ENCODE measurements around the gene TCP11. TPM values are rescaled to one million over a fixed set of nuclear protein-coding genes. Genes with fewer than 3 reads are reported as not detected.

TCP11 gene
- total RNA-seq, 2 experiments from 2014 or later: not detected

- ChIA-PET CTCF (no interaction called here), POLR2A (no interaction called here)
Observed at GRCh38 chr6:35174088-35174434, 32.9 kb upstream of the TCP11 start.

GRCh38 chr6:35173427-35174087, 32.4 kb upstream of the TCP11 start:
- CTCF ChIA-PET: interaction anchor here (1.1 kb wide), 1 partner anchor 27 kb away, joined by 3 read pairs; no protein-coding TSS in a partner anchor
- POLR2A ChIA-PET: no interaction called here

- ChIA-PET CTCF (interaction anchor here (1.1 kb wide), 1 partner anchor 26 kb away, joined by 3 read pairs; no protein-coding TSS in a partner anchor), POLR2A (no interaction called here)
Observed at GRCh38 chr6:35173044-35173426, 31.9 kb upstream of the TCP11 start.

GRCh38 chr6:35170891-35171290, 29.8 kb upstream of the TCP11 start:
- ChIA-PET CTCF (interaction anchor here (1.0 kb wide), 1 partner anchor 12 kb away, joined by 3 read pairs; no protein-coding TSS in a partner anchor), POLR2A (no interaction called here)

GRCh38 chr6:35170166-35170565, 29.0 kb upstream of the TCP11 start:
- ChIA-PET CTCF (no interaction called here), POLR2A (no interaction called here)

- CTCF ChIA-PET: no interaction called here
- POLR2A ChIA-PET: no interaction called here
Observed at GRCh38 chr6:35168461-35168861, 27.3 kb upstream of the TCP11 start.

GRCh38 chr6:35167505-35167904, 26.4 kb upstream of the TCP11 start:
- ChIA-PET POLR2A (no interaction called here), CTCF (no interaction called here)

GRCh38 chr6:35166520-35166919, 25.4 kb upstream of the TCP11 start:
- ChIA-PET POLR2A (no interaction called here), CTCF (interaction anchor here (0.6 kb wide), 1 partner anchor 183 kb away, joined by 3 read pairs; no protein-coding TSS in a partner anchor)

GRCh38 chr6:35166116-35166515, 25.0 kb upstream of the TCP11 start:
- ChIA-PET CTCF (no interaction called here), POLR2A (no interaction called here)

- POLR2A ChIA-PET: no interaction called here
Observed at GRCh38 chr6:35165630-35166071, 24.5 kb upstream of the TCP11 start.

GRCh38 chr6:35164868-35165267, 23.7 kb upstream of the TCP11 start:
- ChIA-PET CTCF (no interaction called here), POLR2A (no interaction called here)

More at GRCh38 chr6:35165630-35166071, 24.5 kb upstream of the TCP11 start:
- CTCF ChIA-PET: no interaction called here

GRCh38 chr6:35164277-35164676, 23.1 kb upstream of the TCP11 start:
- ChIA-PET CTCF (interaction anchor here (0.6 to 0.7 kb wide), 2 partner anchors 60 to 1103 kb away, joined by 3 read pairs; no protein-coding TSS in a partner anchor), POLR2A (no interaction called here)

GRCh38 chr6:35163836-35164235, 22.7 kb upstream of the TCP11 start:
- POLR2A ChIA-PET: no interaction called here
- CTCF ChIA-PET: interaction anchor here (0.6 to 0.7 kb wide), 2 partner anchors 59 to 1103 kb away, joined by 3 read pairs; no protein-coding TSS in a partner anchor

- POLR2A ChIA-PET: no interaction called here
- CTCF ChIA-PET: no interaction called here
Observed at GRCh38 chr6:35161776-35162607, 20.9 kb upstream of the TCP11 start.

GRCh38 chr6:35161266-35161665, 20.1 kb upstream of the TCP11 start:
- POLR2A ChIA-PET: no interaction called here
- CTCF ChIA-PET: no interaction called here

GRCh38 chr6:35160642-35161041, 19.5 kb upstream of the TCP11 start:
- CTCF ChIA-PET: no interaction called here
- POLR2A ChIA-PET: no interaction called here

- ChIA-PET CTCF (interaction anchor here (0.6 to 1.5 kb wide), 2 partner anchors 13 to 1225 kb away, joined by 3 read pairs; no protein-coding TSS in a partner anchor), POLR2A (no interaction called here)
Observed at GRCh38 chr6:35158520-35158919, 17.4 kb upstream of the TCP11 start.

- ChIA-PET CTCF (interaction anchor here (1.0 kb wide), 1 partner anchor 52 kb away, joined by 3 read pairs; no protein-coding TSS in a partner anchor), POLR2A (no interaction called here)
Observed at GRCh38 chr6:35154947-35155346, 13.8 kb upstream of the TCP11 start.

GRCh38 chr6:35154262-35154661, 13.1 kb upstream of the TCP11 start:
- CTCF ChIA-PET: no interaction called here
- POLR2A ChIA-PET: no interaction called here

- POLR2A ChIA-PET: no interaction called here
- CTCF ChIA-PET: no interaction called here
Observed at GRCh38 chr6:35152067-35152707, 11.0 kb upstream of the TCP11 start.

- CTCF ChIA-PET: interaction anchor here (2.2 to 2.4 kb wide), 2 partner anchors 12 to 89 kb away, joined by 6 to 10 read pairs; no protein-coding TSS in a partner anchor
- POLR2A ChIA-PET: no interaction called here
Observed at GRCh38 chr6:35151466-35151865, 10.3 kb upstream of the TCP11 start.
